ENCODE measurements around the gene TLCD1. TPM values are rescaled to one million over a fixed set of nuclear protein-coding genes. Genes with fewer than 3 reads are reported as not detected.
"Not testable (repeated sequence)": the region's sequence is repeated elsewhere in the genome, so short reads cannot be mapped to it uniquely, and the experiment has no call there.

Gene TLCD1
- total RNA-seq, 1 experiment from 2014 or later, result 44.9 TPM

DNA sequence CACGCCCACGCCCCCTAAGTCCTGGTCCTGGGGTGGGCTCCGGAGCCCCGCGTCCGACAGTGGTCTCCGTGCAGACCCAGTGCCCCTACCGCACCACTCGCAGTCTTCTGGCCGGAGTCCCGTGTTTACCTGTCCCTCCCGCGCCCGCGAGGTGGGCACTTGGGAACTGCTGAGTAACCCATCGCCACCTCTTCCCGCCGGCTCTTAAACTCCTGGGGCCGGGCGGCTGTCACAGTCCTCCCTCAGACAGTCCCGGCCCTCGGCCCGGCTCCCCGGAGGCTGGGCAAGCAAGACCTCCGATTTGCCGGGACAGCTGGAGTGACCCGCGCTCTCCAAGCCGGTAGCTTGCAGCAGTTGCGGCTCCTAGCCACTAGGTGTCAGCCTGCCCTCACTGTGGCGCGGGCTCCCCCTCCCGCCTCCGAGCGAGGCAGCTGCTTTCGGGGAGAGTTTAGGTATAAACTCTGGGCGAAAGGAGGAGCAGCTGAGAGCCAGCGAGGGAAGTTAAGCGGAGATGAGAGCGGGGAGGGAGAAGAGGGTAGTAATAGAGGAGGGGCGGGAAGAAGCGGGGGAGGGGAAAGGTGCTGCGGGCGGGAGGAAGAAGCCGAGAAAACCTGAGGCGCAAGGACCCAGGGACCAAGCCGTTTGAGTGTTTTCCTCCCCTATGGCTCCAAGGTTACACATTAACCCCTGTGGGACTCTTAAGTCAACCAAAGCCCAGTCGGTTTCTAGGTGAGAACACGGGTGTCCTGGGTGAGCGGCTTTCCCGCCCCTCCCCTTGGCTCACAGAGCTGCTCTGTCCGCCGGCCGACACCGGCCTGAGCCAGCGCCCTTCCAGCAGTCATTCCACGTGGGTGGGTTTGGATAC lies 826 bp upstream of the TLCD1 start:
- Mint-ChIP-seq H3K27ac (ENCODE audit: unreplicated experiment) (peak overlapping the region; percentile 99), H3K4me1 (ENCODE audit: low read depth, unreplicated experiment) (peaks cover 37% of the 10 kb centered on the region), H3K27me3 (ENCODE audit: unreplicated experiment) (no peaks in the 10 kb centered on the region), H3K9me3 (ENCODE audit: low read depth, unreplicated experiment) (no peaks in the 10 kb centered on the region), H3K36me3 (ENCODE audit: insufficient read depth, unreplicated experiment) (peaks cover 73% of the 10 kb centered on the region), H3K4me3 (ENCODE audit: low read depth, unreplicated experiment) (peak overlapping the region; percentile 89)
- TF ChIP-seq, protein P1, sequence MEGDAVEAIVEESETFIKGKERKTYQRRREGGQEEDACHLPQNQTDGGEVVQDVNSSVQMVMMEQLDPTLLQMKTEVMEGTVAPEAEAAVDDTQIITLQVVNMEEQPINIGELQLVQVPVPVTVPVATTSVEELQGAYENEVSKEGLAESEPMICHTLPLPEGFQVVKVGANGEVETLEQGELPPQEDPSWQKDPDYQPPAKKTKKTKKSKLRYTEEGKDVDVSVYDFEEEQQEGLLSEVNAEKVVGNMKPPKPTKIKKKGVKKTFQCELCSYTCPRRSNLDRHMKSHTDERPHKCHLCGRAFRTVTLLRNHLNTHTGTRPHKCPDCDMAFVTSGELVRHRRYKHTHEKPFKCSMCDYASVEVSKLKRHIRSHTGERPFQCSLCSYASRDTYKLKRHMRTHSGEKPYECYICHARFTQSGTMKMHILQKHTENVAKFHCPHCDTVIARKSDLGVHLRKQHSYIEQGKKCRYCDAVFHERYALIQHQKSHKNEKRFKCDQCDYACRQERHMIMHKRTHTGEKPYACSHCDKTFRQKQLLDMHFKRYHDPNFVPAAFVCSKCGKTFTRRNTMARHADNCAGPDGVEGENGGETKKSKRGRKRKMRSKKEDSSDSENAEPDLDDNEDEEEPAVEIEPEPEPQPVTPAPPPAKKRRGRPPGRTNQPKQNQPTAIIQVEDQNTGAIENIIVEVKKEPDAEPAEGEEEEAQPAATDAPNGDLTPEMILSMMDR (IDR thresholded peaks at IDR 0.05; ENCODE audit: unreplicated experiment), result peak; percentile 94
- BruUV-seq (replicated peaks), result no TSS peak
- CTCF ChIA-PET, result interaction anchor here (0.6 to 4.8 kb wide), 26 partner anchors 7 to 391 kb away, joined by 3 to 228 read pairs (median 5); partner anchors contain the start of genes BLTP2, FAM222B, FLOT2 and PHF12
- intact Hi-C loops (cut with micrococcal nuclease; ENCODE audit: unreplicated experiment), result loop anchor here (1.0 to 10.0 kb wide), 4 partner anchors 23 to 388 kb away; no protein-coding TSS in a partner anchor
- peak; percentile 95 for DNase-seq

DNA sequence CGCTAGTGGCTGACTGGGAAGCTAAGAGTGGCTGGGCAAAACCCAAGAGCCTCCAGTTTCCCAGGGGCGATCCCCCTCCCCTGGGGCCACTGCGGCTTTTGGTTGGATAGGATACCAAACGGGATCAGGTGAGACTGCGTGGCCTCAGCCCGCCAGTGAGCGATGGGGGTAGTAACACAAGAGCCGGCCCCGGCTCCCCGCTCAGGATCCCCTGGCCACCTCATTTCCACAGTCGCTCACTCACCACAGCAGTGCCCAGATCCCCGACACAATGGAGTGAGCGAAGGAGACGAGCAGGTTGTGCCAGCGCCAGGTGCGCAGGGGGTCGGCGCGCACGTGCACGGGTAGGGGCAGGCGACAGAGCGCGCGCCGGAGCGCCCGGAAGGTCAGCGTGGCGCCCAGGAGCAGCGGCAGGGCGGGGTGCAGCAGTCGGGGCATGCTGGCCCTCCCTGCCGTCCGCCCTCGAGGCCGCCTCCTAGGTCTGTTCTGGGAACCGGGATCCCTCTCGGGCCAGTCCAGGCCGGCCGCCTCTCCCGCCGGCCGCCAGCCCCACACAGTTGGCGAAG lies 290 bp downstream of the TLCD1 start:
- DNase-seq, result peak; percentile 76
- TF ChIP-seq, protein P1 (IDR thresholded peaks at IDR 0.05; ENCODE audit: unreplicated experiment), result no peak
- Mint-ChIP-seq H3K27me3 (ENCODE audit: unreplicated experiment) (no peaks in the 10 kb centered on the region), H3K4me1 (ENCODE audit: low read depth, unreplicated experiment) (peaks cover 37% of the 10 kb centered on the region), H3K27ac (ENCODE audit: unreplicated experiment) (peak overlapping the region; percentile 99), H3K36me3 (ENCODE audit: insufficient read depth, unreplicated experiment) (peaks cover 85% of the 10 kb centered on the region), H3K9me3 (ENCODE audit: low read depth, unreplicated experiment) (no peaks in the 10 kb centered on the region), H3K4me3 (ENCODE audit: low read depth, unreplicated experiment) (peak overlapping the region; percentile 89)
- intact Hi-C loops (cut with micrococcal nuclease; ENCODE audit: unreplicated experiment), result loop anchor here (10.0 kb wide), 3 partner anchors 79 to 389 kb away; no protein-coding TSS in a partner anchor
- no TSS peak for BruUV-seq (replicated peaks)
- CTCF ChIA-PET, result interaction anchor here (0.6 to 4.8 kb wide), 9 partner anchors 23 to 392 kb away, joined by 3 to 228 read pairs (median 14); partner anchors contain the start of gene PHF12

DNA sequence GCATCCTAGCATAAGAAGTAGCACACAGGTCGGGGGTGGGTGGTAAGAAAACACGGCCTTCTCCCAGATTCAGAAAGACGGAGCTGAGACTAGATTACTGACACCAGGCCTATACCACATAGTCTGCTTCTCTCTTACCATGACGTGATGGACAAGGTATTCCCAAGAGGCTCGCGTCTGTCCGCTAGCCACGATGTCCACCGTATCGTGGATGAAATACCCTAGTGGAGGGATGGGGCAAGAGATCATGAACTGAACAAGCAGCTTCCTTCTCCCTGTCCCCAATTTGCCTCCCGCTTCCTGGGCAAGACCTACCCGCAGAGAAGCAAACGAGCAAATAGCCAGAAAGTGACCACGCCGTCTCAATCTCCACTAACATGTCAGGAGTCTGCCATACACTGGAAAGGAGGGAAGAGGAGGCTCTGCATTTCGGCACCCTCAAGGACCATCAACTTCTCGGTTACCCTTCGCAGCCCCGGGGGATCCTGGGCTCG lies 820 bp downstream of the TLCD1 start:
- no peaks in the 10 kb centered on the region for H3K9me3 Mint-ChIP-seq (ENCODE audit: low read depth, unreplicated experiment)
- H3K27ac Mint-ChIP-seq (ENCODE audit: unreplicated experiment), result peak overlapping the region; percentile 99
- H3K27me3 Mint-ChIP-seq (ENCODE audit: unreplicated experiment), result no peaks in the 10 kb centered on the region
- peak overlapping the region; percentile 89 for H3K4me3 Mint-ChIP-seq (ENCODE audit: low read depth, unreplicated experiment)
- intact Hi-C loops (cut with micrococcal nuclease; ENCODE audit: unreplicated experiment), result loop anchor here (10.0 kb wide), 3 partner anchors 80 to 390 kb away; no protein-coding TSS in a partner anchor
- TF ChIP-seq, protein P1 (IDR thresholded peaks at IDR 0.05; ENCODE audit: unreplicated experiment), result peak; percentile 13
- peaks cover 90% of the 10 kb centered on the region for H3K36me3 Mint-ChIP-seq (ENCODE audit: insufficient read depth, unreplicated experiment)
- DNase-seq, result no peak
- CTCF ChIA-PET, result interaction anchor here (4.8 kb wide), 1 partner anchor 23 kb away, joined by 228 read pairs; no protein-coding TSS in a partner anchor
- BruUV-seq (replicated peaks), result no TSS peak
- peaks cover 37% of the 10 kb centered on the region for H3K4me1 Mint-ChIP-seq (ENCODE audit: low read depth, unreplicated experiment)

DNA sequence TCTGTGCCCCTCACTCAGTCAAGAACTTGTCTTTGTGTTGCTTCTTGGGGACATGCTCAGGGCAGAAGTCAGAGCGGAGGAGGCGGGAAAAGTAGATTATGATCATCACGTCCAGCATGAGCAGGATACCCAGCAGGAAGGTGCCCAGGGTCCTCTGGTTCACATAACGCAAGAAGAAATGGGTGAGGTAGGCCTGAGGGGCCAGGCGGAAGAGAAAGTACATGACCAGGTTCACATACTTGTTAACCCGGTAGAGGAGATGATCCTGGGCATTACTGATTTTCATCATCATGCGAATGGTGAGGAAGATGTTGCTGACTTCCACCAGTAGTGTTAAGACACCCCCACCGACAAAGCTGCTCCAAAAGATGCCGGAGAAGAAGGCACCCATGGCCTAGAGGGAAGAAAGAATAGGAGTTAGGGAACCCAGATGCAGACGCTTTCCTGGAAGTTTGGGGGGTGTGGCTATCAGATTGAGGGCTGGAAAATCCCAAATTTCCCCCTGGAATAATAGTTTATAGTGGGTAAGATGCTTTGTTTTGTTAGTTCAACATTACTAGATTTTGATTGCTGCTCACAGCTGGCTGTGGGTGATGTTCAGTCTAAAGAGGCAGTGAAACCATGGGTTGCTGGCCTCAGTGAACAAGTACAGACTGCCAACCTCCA lies 1.4 kb downstream of the TLCD1 start:
- no peaks in the 10 kb centered on the region for H3K27me3 Mint-ChIP-seq (ENCODE audit: unreplicated experiment)
- intact Hi-C loops (cut with micrococcal nuclease; ENCODE audit: unreplicated experiment), result loop anchor here (5.0 to 10.0 kb wide), 4 partner anchors 80 to 390 kb away; no protein-coding TSS in a partner anchor
- CTCF ChIA-PET, result interaction anchor here (4.8 kb wide), 1 partner anchor 24 kb away, joined by 228 read pairs; no protein-coding TSS in a partner anchor
- H3K27ac Mint-ChIP-seq (ENCODE audit: unreplicated experiment), result peak overlapping the region; percentile 99
- no peak for DNase-seq
- TF ChIP-seq, protein P1 (IDR thresholded peaks at IDR 0.05; ENCODE audit: unreplicated experiment), result no peak
- H3K36me3 Mint-ChIP-seq (ENCODE audit: insufficient read depth, unreplicated experiment), result peaks cover 96% of the 10 kb centered on the region
- H3K4me3 Mint-ChIP-seq (ENCODE audit: low read depth, unreplicated experiment), result peak overlapping the region; percentile 89
- peaks cover 33% of the 10 kb centered on the region for H3K4me1 Mint-ChIP-seq (ENCODE audit: low read depth, unreplicated experiment)
- BruUV-seq (replicated peaks), result TSS peak; percentile 60
- no peaks in the 10 kb centered on the region for H3K9me3 Mint-ChIP-seq (ENCODE audit: low read depth, unreplicated experiment)

DNA sequence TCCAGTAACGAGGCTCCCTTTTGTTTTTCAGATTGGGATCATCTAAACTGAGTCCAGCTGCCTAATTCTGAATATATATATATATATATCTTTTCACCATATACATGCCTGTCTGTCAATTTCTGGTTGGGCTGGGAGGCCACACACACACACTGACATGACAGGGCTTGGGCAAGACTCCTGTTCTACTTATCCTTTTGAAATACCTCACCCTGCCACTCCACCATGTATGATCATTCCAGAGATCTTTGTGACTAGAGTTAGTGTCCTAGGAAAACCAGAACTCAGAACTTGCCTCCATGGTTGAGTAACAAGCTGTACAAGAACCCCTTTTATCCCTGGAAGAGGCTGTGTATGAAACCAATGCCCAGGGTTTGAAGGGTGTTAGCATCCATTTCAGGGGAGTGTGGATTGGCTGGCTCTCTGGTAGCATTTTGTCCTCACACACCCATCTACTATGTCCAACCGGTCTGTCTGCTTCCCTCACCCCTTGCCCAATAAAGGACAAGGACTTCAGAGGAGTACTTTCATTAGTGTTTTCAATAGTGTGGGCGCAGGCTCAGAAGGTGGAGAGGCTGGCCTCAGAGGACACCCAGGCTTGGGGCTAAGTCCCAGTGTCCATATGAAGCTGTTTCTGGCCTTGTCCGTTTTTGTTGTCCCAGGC lies 2.1 kb downstream of the TLCD1 start:
- CTCF ChIA-PET, result not testable (repeated sequence)
- H3K36me3 Mint-ChIP-seq (ENCODE audit: insufficient read depth, unreplicated experiment), result peaks cover 100% of the 10 kb centered on the region

More for the DNA sequence above, 2.1 kb downstream of the TLCD1 start:
- not testable (repeated sequence) for BruUV-seq (replicated peaks); DNase-seq; H3K9me3 Mint-ChIP-seq (ENCODE audit: low read depth, unreplicated experiment); H3K27me3 Mint-ChIP-seq (ENCODE audit: unreplicated experiment)
- Mint-ChIP-seq H3K4me1 (ENCODE audit: low read depth, unreplicated experiment) (peaks cover 33% of the 10 kb centered on the region), H3K27ac (ENCODE audit: unreplicated experiment) (peak overlapping the region; percentile 99), H3K4me3 (ENCODE audit: low read depth, unreplicated experiment) (peak overlapping the region; percentile 89)
- intact Hi-C loops (cut with micrococcal nuclease; ENCODE audit: unreplicated experiment), result loop anchor here (5.0 to 10.0 kb wide), 4 partner anchors 81 to 391 kb away; no protein-coding TSS in a partner anchor

Measured in Calu3 (cell line).